Brain microvascular endothelial cell (primary cell): ENCODE measurements around the gene NQO1.

ENCODE experiments used
- DNase-seq: peaks from one replicate; pipeline ENCODE4 v3.0.0-alpha.2; 2020
- H3K27ac ChIP-seq: fragments of 250-450 bp; sonication (Bioruptor Pico); 2 replicates; pipeline ENCODE4 v1.5.1; 2020; ENCODE audit warnings: mild to moderate bottlenecking, moderate library complexity
- H3K27me3 ChIP-seq: fragments of 250-450 bp; sonication (Bioruptor Pico); replicated peaks from 2 replicates; pipeline ENCODE4 v1.5.1; 2020; ENCODE audit warnings: mild to moderate bottlenecking
- H3K36me3 ChIP-seq: fragments of 250-450 bp; sonication (Bioruptor Pico); replicated peaks from 2 replicates; pipeline ENCODE4 v1.5.1; 2020; ENCODE audit warnings: mild to moderate bottlenecking
- H3K4me3 ChIP-seq: 2 replicates; pipeline ENCODE4 v1.5.1; 2011; ENCODE audit warnings: low read depth, mild to moderate bottlenecking, control low read depth, low read length, moderate library complexity
- CTCF ChIP-seq: IDR thresholded peaks from 2 replicates; pipeline ENCODE4 v1.5.1; 2011; ENCODE audit warnings: low read depth, mild to moderate bottlenecking, moderate library complexity, low read length, control low read depth, inconsistent platforms; ENCODE audit errors: missing control alignments
- in situ Hi-C: cut with HindIII; loops from 2 replicates; pipeline ENCODE4 v1.10.0; 2017; ENCODE audit warnings: low sequenced_read_pairs, low pct_ligation_motif_present

Gene NQO1

GRCh38 chr16:69712277-69712676 lies 14.1 kb downstream of the NQO1 start:
- DNase-seq = no peak
- in situ Hi-C loops = no loop called here
- TF ChIP-seq CTCF = no peak
- peaks cover 58% of the 10 kb centered on the region for H3K36me3 ChIP-seq
- no peak overlapping the region for H3K27ac ChIP-seq
- H3K4me3 ChIP-seq = no peak overlapping the region
- H3K27me3 ChIP-seq = no peaks in the 10 kb centered on the region

DNA sequence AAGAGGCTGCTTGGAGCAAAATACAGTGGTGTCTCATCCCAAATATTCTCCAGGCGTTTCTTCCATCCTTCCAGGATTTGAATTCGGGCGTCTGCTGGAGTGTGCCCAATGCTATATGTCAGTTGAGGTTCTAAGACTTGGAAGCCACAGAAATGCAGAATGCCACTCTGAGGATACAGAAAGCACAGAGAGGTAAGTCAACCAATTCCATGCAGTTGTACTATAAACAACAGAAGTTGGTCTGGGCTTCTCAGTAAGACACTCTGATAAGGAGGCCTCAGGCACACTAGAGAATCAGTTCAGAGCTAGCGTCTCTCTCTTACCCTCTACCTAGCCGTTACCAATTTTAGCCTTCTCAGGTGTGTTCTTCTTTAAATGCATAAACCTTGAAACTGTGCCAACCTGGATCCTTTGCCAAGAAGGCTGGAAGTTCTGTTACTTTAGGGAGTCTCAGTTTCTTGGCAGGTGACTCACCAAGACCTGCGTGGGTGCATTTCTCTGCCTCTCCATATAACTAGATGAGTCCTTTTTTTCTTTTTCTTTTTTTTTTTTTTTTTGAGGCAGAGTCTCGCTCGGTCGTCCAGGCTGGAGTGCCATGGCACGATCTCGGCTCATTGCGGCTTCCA lies 15.1 kb downstream of the NQO1 start:
- H3K4me3 ChIP-seq = no peak overlapping the region
- peaks cover 57% of the 10 kb centered on the region for H3K36me3 ChIP-seq
- H3K27me3 ChIP-seq = no peaks in the 10 kb centered on the region
- in situ Hi-C loops = no loop called here
- no peak overlapping the region for H3K27ac ChIP-seq
- no peak for TF ChIP-seq CTCF
- peak; percentile 68 for DNase-seq

DNA sequence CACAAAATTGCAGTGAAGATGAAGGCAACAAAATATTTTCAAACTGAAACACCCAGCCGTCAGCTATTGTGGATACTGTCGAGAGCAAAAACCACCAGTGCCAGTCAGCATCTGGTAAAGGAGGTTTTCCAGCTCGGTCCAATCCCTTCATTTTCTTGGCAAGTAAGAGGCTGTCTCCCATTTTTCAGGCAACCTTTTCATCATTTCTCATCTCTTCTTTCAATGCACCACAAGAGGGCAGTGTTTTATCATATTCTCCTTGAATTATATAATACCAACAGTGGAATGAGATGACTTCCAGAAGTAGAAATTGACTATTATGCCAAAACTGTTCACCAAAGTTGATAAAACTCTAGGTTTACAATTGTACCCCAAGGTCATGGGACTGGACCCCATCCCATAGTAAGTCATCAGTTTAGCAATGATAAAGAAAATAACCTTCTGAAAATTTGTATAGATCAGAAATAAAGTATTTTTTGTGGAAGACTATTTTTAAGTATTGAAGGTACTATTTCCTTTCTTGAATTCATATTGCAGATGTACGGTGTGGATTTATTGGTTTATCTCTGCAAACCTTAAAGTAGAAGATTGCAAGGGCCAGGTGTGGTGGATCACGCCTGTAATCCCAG lies 16.8 kb downstream of the NQO1 start:
- peak; percentile 29 for DNase-seq
- TF ChIP-seq CTCF = peak; percentile 55
- in situ Hi-C loops = no loop called here
- peaks cover 49% of the 10 kb centered on the region for H3K36me3 ChIP-seq
- no peak overlapping the region for H3K4me3 ChIP-seq
- no peak overlapping the region for H3K27ac ChIP-seq
- H3K27me3 ChIP-seq = no peaks in the 10 kb centered on the region

DNA sequence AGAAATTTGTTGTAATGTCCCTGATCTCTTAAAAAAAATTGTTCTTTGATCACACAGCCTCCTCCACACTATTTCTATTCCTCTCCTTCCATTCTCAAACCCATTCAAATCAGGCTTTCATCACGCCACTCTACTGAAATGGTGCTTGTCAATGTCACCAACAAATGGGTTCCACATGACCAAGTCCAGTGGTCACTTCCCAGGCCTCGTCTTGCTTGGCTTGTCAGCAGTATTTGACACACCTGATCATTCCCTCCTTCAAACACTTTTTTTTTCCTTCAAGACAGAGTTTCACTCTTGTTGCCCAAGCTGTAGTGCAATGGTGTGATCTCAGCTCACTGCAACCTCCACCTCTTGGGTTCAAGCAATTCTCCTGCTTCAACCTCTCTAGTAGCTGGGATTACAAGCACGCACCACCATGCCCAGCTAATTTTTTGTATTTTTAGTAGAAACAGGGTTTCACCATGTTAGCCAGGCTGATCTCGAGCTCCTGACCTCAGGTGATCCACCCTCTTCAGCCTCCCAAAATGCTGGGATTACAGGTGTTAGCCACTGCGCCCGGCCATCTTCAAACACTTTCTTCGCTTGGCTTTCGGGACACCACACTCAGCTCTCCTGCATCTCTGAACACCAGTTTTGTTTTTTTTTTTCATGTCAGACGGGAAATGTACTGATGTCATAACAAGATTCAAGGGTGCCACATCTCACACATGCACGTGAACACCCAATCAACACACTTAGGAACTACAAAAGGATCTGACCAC lies 18.3 kb downstream of the NQO1 start:
- TF ChIP-seq CTCF = no peak

DNA sequence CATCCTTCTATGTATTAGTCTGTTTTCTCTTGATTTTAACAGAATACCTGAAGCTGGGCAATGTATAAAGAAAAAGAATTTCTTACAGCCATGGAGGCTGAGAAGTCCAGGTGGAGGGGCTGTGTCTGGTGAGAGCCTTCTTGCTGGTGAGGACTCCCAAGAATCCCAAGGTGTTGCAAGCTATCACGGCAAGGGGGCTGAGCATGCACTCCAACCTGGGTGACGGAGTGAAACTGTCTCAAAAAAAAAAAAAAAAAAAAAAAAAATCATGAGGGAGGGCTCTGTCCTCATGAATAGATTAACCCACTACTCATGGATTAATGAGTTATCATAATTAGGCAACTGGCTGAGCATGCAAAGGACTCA lies 19.4 kb downstream of the NQO1 start:
- Histone ChIP-seq H3K27ac (no peak overlapping the region), H3K36me3 (peaks cover 30% of the 10 kb centered on the region), H3K27me3 (no peaks in the 10 kb centered on the region), H3K4me3 (no peak overlapping the region)
- no peak for DNase-seq
- in situ Hi-C loops = no loop called here
- TF ChIP-seq CTCF = no peak

More for the DNA sequence above, 18.3 kb downstream of the NQO1 start:
- H3K27ac ChIP-seq = no peak overlapping the region
- no peaks in the 10 kb centered on the region for H3K27me3 ChIP-seq
- DNase-seq = no peak
- in situ Hi-C loops = no loop called here
- H3K4me3 ChIP-seq = no peak overlapping the region
- peaks cover 40% of the 10 kb centered on the region for H3K36me3 ChIP-seq
